HepG2 (cell line): Measurements from ENCODE around the gene FBXL13. TPM values are rescaled to one million over a fixed set of nuclear protein-coding genes. Genes with fewer than 3 reads are reported as not detected.

Experiments used
- CBX1 ChIP-seq: IDR thresholded peaks from one replicate; pipeline ENCODE4 v1.6.1; 2016; ENCODE audit warnings: antibody characterized with exemption, low read depth
- CENPX ChIP-seq: sonication (generic); formaldehyde crosslinking; IDR thresholded peaks from 2 replicates; pipeline ENCODE4 v1.9.0; 2021; ENCODE audit warnings: mild to moderate bottlenecking, missing genetic modification reagents, moderate library complexity
- ETV5 ChIP-seq: IDR thresholded peaks from 2 replicates; pipeline ENCODE4 v1.6.1; 2018; ENCODE audit warnings: missing biosample characterization, missing genetic modification reagents, inconsistent platforms, borderline replicate concordance
- FOXC1 ChIP-seq: sonication (generic); formaldehyde crosslinking; IDR thresholded peaks from 2 replicates; pipeline ENCODE4 v1.8.0; 2022; ENCODE audit warnings: mild to moderate bottlenecking, missing genetic modification reagents, borderline replicate concordance
- FOXM1 ChIP-seq: sonication (generic); formaldehyde crosslinking; IDR thresholded peaks from 2 replicates; pipeline ENCODE4 v1.5.0; 2020; ENCODE audit warnings: missing genetic modification reagents
- FOXO1 ChIP-seq: sonication (generic); formaldehyde crosslinking; IDR thresholded peaks from 2 replicates; pipeline ENCODE4 v1.4.0; 2020; ENCODE audit warnings: missing genetic modification reagents
- HOMEZ ChIP-seq: IDR thresholded peaks from 2 replicates; pipeline ENCODE4 v1.6.1; 2016; ENCODE audit warnings: low read depth
- IRF2 ChIP-seq: IDR thresholded peaks from 2 replicates; pipeline ENCODE4 v1.6.1; 2018; ENCODE audit warnings: missing genetic modification reagents, missing compliant biosample characterization
- MEIS1 ChIP-seq: sonication (generic); formaldehyde crosslinking; IDR thresholded peaks from 2 replicates; pipeline ENCODE4 v1.9.0; 2021; ENCODE audit warnings: mild to moderate bottlenecking, missing genetic modification reagents, moderate library complexity, borderline replicate concordance
- MIXL1 ChIP-seq: IDR thresholded peaks from 2 replicates; pipeline ENCODE4 v1.6.1; 2016
- NFIC ChIP-seq: IDR thresholded peaks from 2 replicates; pipeline ENCODE4 v1.6.1; 2012; ENCODE audit warnings: mild to moderate bottlenecking, low read length, inconsistent platforms
- RARA ChIP-seq: IDR thresholded peaks from 2 replicates; pipeline ENCODE4 v1.6.1; 2016; ENCODE audit warnings: missing genetic modification reagents, missing compliant biosample characterization
- TBL1XR1 ChIP-seq: fragments of 150-350 bp; IDR thresholded peaks from 2 replicates; pipeline ENCODE4 v1.6.1; 2014; ENCODE audit warnings: borderline replicate concordance, low read length; ENCODE audit not compliant: partially characterized antibody
- TFAP4 ChIP-seq: sonication (generic); IDR thresholded peaks from 2 replicates; pipeline ENCODE4 v1.6.1; 2016; ENCODE audit warnings: low read depth, borderline replicate concordance
- TFDP2 ChIP-seq: sonication (generic); formaldehyde crosslinking; IDR thresholded peaks from 2 replicates; pipeline ENCODE4 v1.4.0; 2020; ENCODE audit warnings: missing genetic modification reagents
- TFE3 ChIP-seq: IDR thresholded peaks from 2 replicates; pipeline ENCODE4 v1.6.1; 2016
- ZFP36L2 ChIP-seq: sonication (generic); formaldehyde crosslinking; IDR thresholded peaks from 2 replicates; pipeline ENCODE4 v1.4.0; 2020; ENCODE audit warnings: missing genetic modification reagents
- ZFY ChIP-seq: sonication (generic); formaldehyde crosslinking; IDR thresholded peaks from 2 replicates; pipeline ENCODE4 v1.4.0; 2020; ENCODE audit warnings: missing genetic modification reagents
- ZNF281 ChIP-seq: sonication (generic); formaldehyde crosslinking; IDR thresholded peaks from 2 replicates; pipeline ENCODE4 v1.4.0; 2020; ENCODE audit warnings: missing genetic modification reagents, borderline replicate concordance
- ZNF326 ChIP-seq: sonication (generic); formaldehyde crosslinking; IDR thresholded peaks from 2 replicates; pipeline ENCODE4 v1.4.0; 2020; ENCODE audit warnings: missing genetic modification reagents, borderline replicate concordance
- ZNF670 ChIP-seq: sonication (generic); formaldehyde crosslinking; IDR thresholded peaks from 2 replicates; pipeline ENCODE4 v1.8.0; 2022; ENCODE audit warnings: mild to moderate bottlenecking, missing genetic modification reagents, borderline replicate concordance
- ZSCAN22 ChIP-seq: sonication (generic); formaldehyde crosslinking; IDR thresholded peaks from 2 replicates; pipeline ENCODE4 v1.4.0; 2020; ENCODE audit warnings: mild to moderate bottlenecking, missing genetic modification reagents
- polyA plus RNA-seq, 8 experiments: library from polyadenylated mRNA; depleted of rRNA in 3 of 8; stranded (reverse) in 7 of 8; unstranded in 1 of 8; fragments of >200 nt; fragmentation: Illumina TruSeq in 4 of 8; extraction: Trizol in 4 of 8; gene quantifications; 2 replicates each; pipeline versions ENCODE4 v1.2.1 to v1.2.3, GENCODE V29; 2011 to 2016; ENCODE audit warnings: low read depth in 4 of 8, missing spikeins in 1 of 8, mixed read lengths in 1 of 8; ENCODE audit not compliant: insufficient read depth in 1 of 8
- total RNA-seq, 5 experiments: library from RNA; depleted of rRNA; stranded (reverse); fragments of >200 nt; fragmentation: Illumina TruSeq; extraction: Trizol; gene quantifications; 2 replicates each; pipeline ENCODE4 v1.2.3, GENCODE V29; 2016; ENCODE audit warnings: low read depth in 1 of 5

The FBXL13 gene
- total and polyA plus RNA-seq, 2 of the 13 experiments (the other 11 are each of a cell fraction or from before 2014, with no cell fraction given) = 0.24 to 0.77 TPM

- TF ChIP-seq RARA (CRISPR knock-in tag) (peak; percentile 70), ETV5 (CRISPR knock-in tag) (peak; percentile 98), TFDP2 (CRISPR knock-in tag) (no peak), NFIC (peak; percentile 53; the same call in 1 of the 2 replicates), ZFY (CRISPR knock-in tag) (no peak), TBL1XR1 (no peak), TFE3 (CRISPR knock-in tag) (no peak), ZNF326 (no peak), FOXO1 (CRISPR knock-in tag) (peak; percentile 69; the same call in 1 of the 2 replicates), FOXC1 (no peak), MIXL1 (peak; percentile 83; the same call in 1 of the 2 replicates), FOXM1 (CRISPR knock-in tag) (no peak), ZNF670 (CRISPR knock-in tag) (peak; percentile 37; the same call in 1 of the 2 replicates), IRF2 (CRISPR knock-in tag) (0 out of 2 replicates have a peak, but pooled peaks have one; percentile 17), ZFP36L2 (no peak), TFAP4 (peak; percentile 86), CENPX (CRISPR knock-in tag) (no peak), ZSCAN22 (CRISPR knock-in tag) (no peak), CBX1 (no peak), MEIS1 (peak; percentile 92; the same call in 1 of the 2 replicates), ZNF281 (CRISPR knock-in tag) (no peak), HOMEZ (CRISPR knock-in tag) (peak; percentile 65; the same call in 1 of the 2 replicates)
Measured at GRCh38 chr7:102874166-102874829, 200.3 kb downstream of the FBXL13 start (continued).
